ENCODE data around the gene RIC8B. TPM values are rescaled to one million over a fixed set of nuclear protein-coding genes. Genes with fewer than 3 reads are reported as not detected.

RIC8B gene
- total RNA-seq, 1 experiment from 2014 or later = 9.4 TPM

Other genes with a start within 250 kb of the RIC8B start
- gene RFX4, start 191.7 kb upstream of the RIC8B start, total RNA-seq (2014; rRNA removed; shearing (Covaris generic)) = not detected in 2 replicates
- gene TMEM263, start 181.2 kb downstream of the RIC8B start, total RNA-seq (2014; rRNA removed; shearing (Covaris generic)) = 42.7 and 44.1 TPM in 2 replicates
- 6.9 and 9.4 TPM in 2 replicates for gene MTERF2, start 212.5 kb downstream of the RIC8B start, total RNA-seq (2014; rRNA removed; shearing (Covaris generic))

Data from SK-MEL-5 (cell line).